BLaER1 (cell line): ENCODE results near the gene MTMR12.

Experiments
- H3K27ac ChIP-seq: shearing (Covaris generic); formaldehyde crosslinking; 2 replicates; pipeline ENCODE4 v1.8.1; 2022
- H3K27me3 ChIP-seq: shearing (Covaris generic); formaldehyde crosslinking; 2 replicates; pipeline ENCODE4 v1.8.1; 2022
- H3K36me3 ChIP-seq: shearing (Covaris generic); formaldehyde crosslinking; 2 replicates; pipeline ENCODE4 v1.8.1; 2022
- H3K4me1 ChIP-seq: shearing (Covaris generic); formaldehyde crosslinking; 2 replicates; pipeline ENCODE4 v1.8.1; 2022
- H3K4me2 ChIP-seq: shearing (Covaris generic); formaldehyde crosslinking; 2 replicates; pipeline ENCODE4 v1.8.1; 2022
- H3K4me3 ChIP-seq: shearing (Covaris generic); formaldehyde crosslinking; 2 replicates; pipeline ENCODE4 v1.8.1; 2022
- H3K9ac ChIP-seq: shearing (Covaris generic); formaldehyde crosslinking; 2 replicates; pipeline ENCODE4 v1.8.1; 2022
- H3K9me3 ChIP-seq: shearing (Covaris generic); formaldehyde crosslinking; 2 replicates; pipeline ENCODE4 v1.8.1; 2022
- H4K20me1 ChIP-seq: shearing (Covaris generic); formaldehyde crosslinking; 2 replicates; pipeline ENCODE4 v1.8.1; 2022
- Cebpa-rat ChIP-seq: shearing (Covaris generic); IDR thresholded peaks from 2 replicates; pipeline ENCODE4 v1.8.1; 2022

Gene MTMR12

DNA sequence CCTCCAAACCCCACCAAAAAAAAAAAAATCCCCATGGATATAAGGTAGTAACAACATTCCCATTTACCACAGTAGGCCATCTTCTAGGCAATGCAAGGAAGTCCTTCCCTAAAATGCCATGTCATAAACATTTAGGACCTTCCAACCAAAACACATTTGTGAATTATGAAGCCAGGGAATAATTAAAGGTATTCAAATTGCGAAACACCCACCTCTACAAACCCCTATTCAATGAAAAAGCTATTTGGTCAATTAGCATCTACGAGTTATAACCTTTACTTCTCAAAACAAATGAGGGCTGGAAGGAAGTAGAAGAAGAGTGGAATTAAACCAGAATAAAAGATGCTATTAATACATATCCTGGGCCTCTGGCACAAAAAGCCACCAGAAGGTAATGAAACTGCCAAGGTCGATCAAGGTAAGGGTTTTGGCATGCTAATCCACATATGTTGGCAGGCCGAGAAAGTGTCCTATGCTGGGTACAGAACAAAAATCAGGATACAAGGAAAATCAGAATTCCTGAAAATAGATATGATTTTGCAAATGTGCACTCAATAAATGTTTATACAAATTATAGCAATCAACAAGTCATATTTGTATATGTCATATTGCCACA, 47.7 kb downstream of the MTMR12 start:
- Histone ChIP-seq H4K20me1 (no peaks in the 10 kb centered on the region), H3K9me3 (0 out of 2 replicates have a peak, but pooled peaks cover 4% of the 10 kb centered on the region), H3K4me2 (no peak overlapping the region), H3K27me3 (no peaks in the 10 kb centered on the region), H3K9ac (no peak overlapping the region), H3K36me3 (peaks cover 96% of the 10 kb centered on the region), H3K4me3 (no peak overlapping the region), H3K4me1 (peaks cover 11% of the 10 kb centered on the region), H3K27ac (no peak overlapping the region)
- no peak; the same call in 1 of the 2 replicates for TF ChIP-seq Cebpa-rat

DNA sequence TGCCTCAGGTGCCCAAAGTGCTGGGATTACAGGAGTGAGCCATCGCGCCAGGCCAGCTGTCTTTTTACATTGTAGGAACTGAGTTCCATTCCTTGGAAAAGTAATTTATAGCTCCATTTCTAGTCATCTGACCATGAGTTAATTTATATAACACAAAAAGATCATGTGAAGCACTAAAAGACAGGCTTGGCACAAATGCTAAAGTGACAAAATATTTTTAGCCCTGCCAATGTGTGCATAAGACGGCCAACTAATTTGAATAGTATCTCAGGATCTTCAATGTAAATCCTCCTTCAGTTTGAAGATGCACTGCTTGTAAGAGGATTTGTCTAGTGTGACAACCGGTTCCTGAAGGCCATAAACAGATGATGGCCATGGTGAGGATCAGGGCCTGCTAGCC, 49.1 kb downstream of the MTMR12 start:
- no peak for TF ChIP-seq Cebpa-rat
- H3K4me3 ChIP-seq: no peak overlapping the region
- peaks cover 96% of the 10 kb centered on the region for H3K36me3 ChIP-seq

GRCh38 chr5:32261198-32261597, 51.5 kb downstream of the MTMR12 start:
- Histone ChIP-seq H3K27me3 (no peaks in the 10 kb centered on the region), H3K9ac (no peak overlapping the region), H3K4me2 (peak overlapping the region; percentile 13; the same call in 1 of the 2 replicates), H3K36me3 (peaks cover 98% of the 10 kb centered on the region), H3K4me3 (no peak overlapping the region), H3K27ac (no peak overlapping the region; the same call in 1 of the 2 replicates), H4K20me1 (no peaks in the 10 kb centered on the region), H3K9me3 (0 out of 2 replicates have a peak, but pooled peaks cover 4% of the 10 kb centered on the region), H3K4me1 (peaks cover 11% of the 10 kb centered on the region)
- no peak for TF ChIP-seq Cebpa-rat

More for the DNA sequence above, 49.1 kb downstream of the MTMR12 start:
- H3K27ac ChIP-seq: no peak overlapping the region
- H4K20me1 ChIP-seq: no peaks in the 10 kb centered on the region
- H3K4me2 ChIP-seq: no peak overlapping the region
- 0 out of 2 replicates have a peak, but pooled peaks cover 4% of the 10 kb centered on the region for H3K9me3 ChIP-seq
- peaks cover 11% of the 10 kb centered on the region for H3K4me1 ChIP-seq
- H3K27me3 ChIP-seq: no peaks in the 10 kb centered on the region
- no peak overlapping the region for H3K9ac ChIP-seq

DNA sequence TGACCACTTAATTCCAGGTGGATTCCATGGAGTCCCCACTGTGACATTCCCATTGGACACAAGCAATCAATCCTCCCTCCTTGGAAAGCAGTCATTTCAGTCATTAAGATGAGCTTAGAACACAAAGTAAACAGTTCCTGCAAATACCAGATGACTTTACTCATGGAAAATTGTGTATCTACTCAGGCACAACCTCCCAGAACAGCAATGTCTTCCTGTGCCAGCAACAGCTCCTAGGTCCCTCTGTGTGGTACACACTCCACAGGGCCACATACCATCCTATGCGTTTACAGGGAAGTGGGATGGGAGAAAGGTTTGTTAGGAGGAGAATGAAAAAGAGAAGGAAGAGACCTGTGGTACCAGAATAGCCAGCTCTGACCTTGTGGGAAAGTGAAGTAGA, 53.7 kb downstream of the MTMR12 start:
- Histone ChIP-seq H3K36me3 (peaks cover 96% of the 10 kb centered on the region), H3K4me3 (no peak overlapping the region), H3K9me3 (peaks cover 4% of the 10 kb centered on the region; the same call in 1 of the 2 replicates), H4K20me1 (no peaks in the 10 kb centered on the region), H3K4me2 (no peak overlapping the region), H3K27ac (no peak overlapping the region), H3K4me1 (peaks cover 18% of the 10 kb centered on the region), H3K9ac (no peak overlapping the region), H3K27me3 (no peaks in the 10 kb centered on the region)
- TF ChIP-seq Cebpa-rat: no peak

- Histone ChIP-seq H3K27ac (no peak overlapping the region), H3K36me3 (peaks cover 96% of the 10 kb centered on the region)
Observed at GRCh38 chr5:32258424-32258823, 54.3 kb downstream of the MTMR12 start.

GRCh38 chr5:32255540-32255900, 57.2 kb downstream of the MTMR12 start:
- Histone ChIP-seq H3K9me3 (no peaks in the 10 kb centered on the region; the same call in 1 of the 2 replicates), H3K4me3 (no peak overlapping the region), H3K27me3 (no peaks in the 10 kb centered on the region), H3K27ac (0 out of 2 replicates have a peak overlapping the region, but pooled peaks have one; percentile 2), H3K4me2 (no peak overlapping the region), H4K20me1 (no peaks in the 10 kb centered on the region), H3K4me1 (peaks cover 34% of the 10 kb centered on the region), H3K36me3 (peaks cover 71% of the 10 kb centered on the region), H3K9ac (no peak overlapping the region)
- TF ChIP-seq Cebpa-rat: no peak

More at GRCh38 chr5:32258424-32258823, 54.3 kb downstream of the MTMR12 start:
- H3K4me1 ChIP-seq: peaks cover 18% of the 10 kb centered on the region
- no peaks in the 10 kb centered on the region for H3K27me3 ChIP-seq
- H4K20me1 ChIP-seq: no peaks in the 10 kb centered on the region
- H3K4me3 ChIP-seq: no peak overlapping the region
- no peak overlapping the region for H3K4me2 ChIP-seq
- H3K9ac ChIP-seq: no peak overlapping the region
- no peak for TF ChIP-seq Cebpa-rat
- H3K9me3 ChIP-seq: peaks cover 4% of the 10 kb centered on the region; the same call in 1 of the 2 replicates

DNA sequence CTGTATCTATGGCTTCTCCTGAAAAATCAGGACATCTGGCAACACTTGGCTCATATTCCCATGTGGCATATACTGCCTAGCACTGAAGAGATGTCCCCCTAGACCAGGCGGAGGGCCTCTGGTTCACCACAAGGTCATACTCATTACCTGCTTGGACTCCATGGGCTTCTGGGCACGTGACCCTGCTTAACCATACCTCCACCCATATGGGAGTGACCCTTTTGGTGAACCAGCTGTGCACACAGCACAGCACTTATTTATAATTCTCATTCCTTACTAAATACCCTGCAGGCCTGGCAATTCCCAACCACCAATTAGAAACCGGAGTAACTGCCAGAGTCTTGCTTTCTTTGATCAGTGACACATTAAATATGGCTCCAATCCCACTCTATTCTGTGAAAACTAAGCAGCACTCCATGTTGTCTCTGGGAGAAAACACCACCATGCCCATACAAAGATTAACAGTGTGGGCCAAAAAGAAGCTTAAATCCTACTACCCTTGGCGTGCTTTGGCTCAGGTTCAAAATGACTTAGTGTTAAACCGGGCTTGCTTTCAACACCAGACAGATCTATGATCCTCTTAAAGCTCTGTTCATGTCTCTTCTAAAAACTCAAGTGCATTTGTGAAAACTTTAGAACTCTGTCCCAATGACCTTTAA, 57.7 kb downstream of the MTMR12 start:
- H3K4me1 ChIP-seq: peaks cover 39% of the 10 kb centered on the region
- peaks cover 68% of the 10 kb centered on the region for H3K36me3 ChIP-seq
- H3K9me3 ChIP-seq: no peaks in the 10 kb centered on the region; the same call in 1 of the 2 replicates
- no peak overlapping the region for H3K4me3 ChIP-seq
- H3K27me3 ChIP-seq: no peaks in the 10 kb centered on the region
- no peak for TF ChIP-seq Cebpa-rat
- H3K27ac ChIP-seq: peak overlapping the region; percentile 2; the same call in 1 of the 2 replicates
- no peak overlapping the region for H3K9ac ChIP-seq
- peak overlapping the region; percentile 19; the same call in 1 of the 2 replicates for H3K4me2 ChIP-seq
- no peaks in the 10 kb centered on the region for H4K20me1 ChIP-seq

DNA sequence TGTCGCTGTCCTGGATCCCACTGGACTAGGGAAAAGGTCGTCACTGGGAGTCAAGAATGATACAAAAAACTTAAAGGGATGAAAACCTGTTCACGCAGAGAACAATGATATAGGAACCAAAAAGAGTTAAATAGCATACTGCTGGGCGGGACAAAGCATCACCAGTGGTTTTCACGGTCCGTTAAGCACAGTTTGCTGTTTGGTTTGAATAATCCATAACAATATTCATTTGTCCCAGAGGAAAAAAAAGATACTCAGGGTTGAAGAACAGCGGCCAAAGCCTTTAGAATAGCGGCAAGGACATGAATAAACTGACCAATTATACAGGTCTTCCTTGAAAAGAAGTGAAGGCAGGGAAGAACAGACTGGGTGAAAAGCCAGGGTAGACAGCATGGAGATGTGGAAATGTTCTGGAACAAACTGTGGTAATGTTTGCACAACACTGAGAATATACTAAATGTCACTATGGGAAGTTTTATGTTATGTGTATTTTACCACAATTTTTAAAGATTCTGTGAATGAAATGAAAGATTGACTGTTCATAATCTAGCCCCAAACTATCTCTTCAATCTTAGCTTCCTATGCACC, 60.8 kb downstream of the MTMR12 start:
- H3K36me3 ChIP-seq: peaks cover 68% of the 10 kb centered on the region
- peak overlapping the region; percentile 57 for H3K9ac ChIP-seq
- H3K27me3 ChIP-seq: no peaks in the 10 kb centered on the region
- TF ChIP-seq Cebpa-rat: no peak
- peaks cover 62% of the 10 kb centered on the region for H3K4me1 ChIP-seq
- H3K9me3 ChIP-seq: peaks cover 11% of the 10 kb centered on the region
- H3K27ac ChIP-seq: peak overlapping the region; percentile 82
- peak overlapping the region; percentile 26 for H3K4me3 ChIP-seq
- H3K4me2 ChIP-seq: peak overlapping the region; percentile 82
- no peaks in the 10 kb centered on the region for H4K20me1 ChIP-seq

GRCh38 chr5:32249668-32250067, 63.1 kb downstream of the MTMR12 start:
- H3K9me3 ChIP-seq: peaks cover 23% of the 10 kb centered on the region
- H3K4me1 ChIP-seq: peaks cover 55% of the 10 kb centered on the region
- no peak for TF ChIP-seq Cebpa-rat
- H3K4me2 ChIP-seq: peak overlapping the region; percentile 82
- no peaks in the 10 kb centered on the region for H4K20me1 ChIP-seq
- H3K9ac ChIP-seq: no peak overlapping the region
- H3K36me3 ChIP-seq: peaks cover 70% of the 10 kb centered on the region
- H3K4me3 ChIP-seq: no peak overlapping the region
- peak overlapping the region; percentile 82 for H3K27ac ChIP-seq
- no peaks in the 10 kb centered on the region for H3K27me3 ChIP-seq

- H3K4me3 ChIP-seq: no peak overlapping the region
- no peaks in the 10 kb centered on the region for H4K20me1 ChIP-seq
- no peak for TF ChIP-seq Cebpa-rat
- peaks cover 65% of the 10 kb centered on the region for H3K4me1 ChIP-seq
- H3K9me3 ChIP-seq: peaks cover 23% of the 10 kb centered on the region
- no peak overlapping the region for H3K27ac ChIP-seq
- peaks cover 75% of the 10 kb centered on the region for H3K36me3 ChIP-seq
- no peaks in the 10 kb centered on the region for H3K27me3 ChIP-seq
- no peak overlapping the region for H3K9ac ChIP-seq
- H3K4me2 ChIP-seq: no peak overlapping the region
Observed at GRCh38 chr5:32245742-32246141, 67.0 kb downstream of the MTMR12 start.
